Keratinocyte (primary cell): Measurements from ENCODE around the gene EFNB3. TPM values are rescaled to one million over a fixed set of nuclear protein-coding genes. Genes with fewer than 3 reads are reported as not detected.

Experiments
- DNase-seq: peaks from one replicate; pipeline ENCODE4 v3.0.0-alpha.2; 2011; ENCODE audit warnings: low read depth, missing footprints, low spot score
- FAIRE-seq: peaks from 2 replicates; lab custom pipeline; 2011; peaks lifted over from hg19 to GRCh38; lab: Jason Lieb, UNC
- H2AFZ ChIP-seq: 2 replicates; pipeline ENCODE4 v1.6.0; 2012; ENCODE audit warnings: low read length, control low read depth, inconsistent platforms; ENCODE audit not compliant: control insufficient read depth
- H3K27ac ChIP-seq: 2 replicates; pipeline ENCODE4 v1.5.1; 2011; ENCODE audit warnings: low read length; ENCODE audit not compliant: control insufficient read depth, insufficient read depth
- H3K27me3 ChIP-seq: 3 replicates; pipeline ENCODE4 v1.6.0; 2011; ENCODE audit warnings: low read length; ENCODE audit not compliant: control insufficient read depth, insufficient read depth; ENCODE audit errors: extremely low read depth
- H3K36me3 ChIP-seq, 2 experiments: 2 replicates in 1 of 2; 3 replicates in 1 of 2; pipeline ENCODE4 v1.5.1; 2011; ENCODE audit warnings: low read length in 2 of 2, mild to moderate bottlenecking in 1 of 2; ENCODE audit not compliant: control insufficient read depth in 2 of 2, insufficient read depth in 2 of 2; ENCODE audit errors: extremely low read depth in 1 of 2
- H3K4me1 ChIP-seq: 3 replicates; pipeline ENCODE4 v1.5.1; 2011; ENCODE audit warnings: low read length; ENCODE audit not compliant: control insufficient read depth, insufficient read depth; ENCODE audit errors: extremely low read depth
- H3K4me2 ChIP-seq: 3 replicates; pipeline ENCODE4 v1.6.0; 2011; ENCODE audit warnings: low read depth, low read length; ENCODE audit not compliant: control insufficient read depth, insufficient read depth; ENCODE audit errors: extremely low read depth
- H3K4me3 ChIP-seq, 3 experiments: fragments of 200-600 bp in 1 of 3; sonication (generic) in 1 of 3; 2 replicates in 2 of 3; 3 replicates in 1 of 3; pipeline ENCODE4 v1.5.1; 2011 to 2016; ENCODE audit warnings: low read length in 3 of 3, mild to moderate bottlenecking in 3 of 3, control low read depth in 2 of 3, inconsistent platforms in 1 of 3, low read depth in 1 of 3, mixed read lengths in 1 of 3, mixed run types in 1 of 3, moderate library complexity in 1 of 3; ENCODE audit not compliant: control insufficient read depth in 2 of 3, insufficient read depth in 2 of 3; ENCODE audit errors: extremely low read depth in 1 of 3
- H3K79me2 ChIP-seq: 2 replicates; pipeline ENCODE4 v1.6.0; 2012; ENCODE audit warnings: low read length; ENCODE audit not compliant: control insufficient read depth, insufficient read depth
- H3K9ac ChIP-seq: 3 replicates; pipeline ENCODE4 v1.6.0; 2011; ENCODE audit warnings: low read length; ENCODE audit not compliant: control insufficient read depth, insufficient read depth; ENCODE audit errors: extremely low read depth
- H3K9me1 ChIP-seq: 3 replicates; pipeline ENCODE4 v1.6.0; 2011; ENCODE audit warnings: low read length; ENCODE audit not compliant: control insufficient read depth, insufficient read depth; ENCODE audit errors: extremely low read depth
- H3K9me3 ChIP-seq: 2 replicates; pipeline ENCODE4 v1.5.1; 2012; ENCODE audit warnings: low read depth, low read length; ENCODE audit not compliant: control insufficient read depth
- H4K20me1 ChIP-seq: 3 replicates; pipeline ENCODE4 v1.6.0; 2011; ENCODE audit warnings: low read length; ENCODE audit not compliant: control insufficient read depth, insufficient read depth; ENCODE audit errors: extremely low read depth
- CTCF ChIP-seq, 3 experiments: IDR thresholded peaks in 1 of 3; conservative IDR thresholded peaks in 1 of 3; optimal IDR thresholded peaks in 1 of 3; 2 replicates in 2 of 3; 3 replicates in 1 of 3; pipeline versions ENCODE3 to v1.5.1; 2011; ENCODE audit warnings: low read length in 3 of 3, mild to moderate bottlenecking in 3 of 3, moderate library complexity in 2 of 3, control low read depth in 1 of 3, inconsistent platforms in 1 of 3; ENCODE audit not compliant: insufficient read depth in 2 of 3; ENCODE audit errors: extremely low read depth in 1 of 3
- EZH2 ChIP-seq: IDR thresholded peaks from one replicate; pipeline ENCODE4 v1.6.1; 2012; ENCODE audit warnings: inconsistent platforms, mild to moderate bottlenecking, low read length, moderate library complexity
- dilution Hi-C: fragments of 300-500 bp; cut with MboI; formaldehyde crosslinking; loops from one replicate; pipeline ENCODE4 v1.7.0; 2020; ENCODE audit warnings: low sequenced_read_pairs; ENCODE audit not compliant: extremely low pct_ligation_motif_present
- polyA plus RNA-seq, 5 experiments: library from polyadenylated mRNA; depleted of rRNA in 3 of 5; stranded (reverse) in 3 of 5; stranded (forward) in 1 of 5; unstranded in 1 of 5; fragments of >200 nt; gene quantifications; 1 replicate in 1 of 5; 2 replicates in 3 of 5; 3 replicates in 1 of 5; pipeline versions ENCODE4 v1.2.1 to v1.2.3, GENCODE V29; 2011 to 2012; ENCODE audit warnings: missing spikeins in 2 of 5, low read depth in 1 of 5, low replicate concordance in 1 of 5

The EFNB3 gene
- polyA plus RNA-seq, 1 donor (not counting 4 experiments of a cell fraction or from before 2014, with no cell fraction given): 4.1 TPM

GRCh38 chr17:7668482-7668881, 36.5 kb upstream of the EFNB3 start:
- H3K4me3 ChIP-seq: no peak overlapping the region
- H3K27ac ChIP-seq: no peak overlapping the region
- H3K79me2 ChIP-seq: no peaks in the 10 kb centered on the region
- no peaks in the 10 kb centered on the region for H3K27me3 ChIP-seq
- no peaks in the 10 kb centered on the region for H4K20me1 ChIP-seq
- DNase-seq (no peak), FAIRE-seq (no peak)
- H3K4me2 ChIP-seq: no peak overlapping the region
- H3K4me1 ChIP-seq: no peaks in the 10 kb centered on the region
- no peak overlapping the region for H3K9ac ChIP-seq
- no peak overlapping the region for H2AFZ ChIP-seq
- no peaks in the 10 kb centered on the region for H3K9me1 ChIP-seq
- dilution Hi-C loops: no loop called here
- TF ChIP-seq EZH2: no peak
- TF ChIP-seq CTCF (optimal IDR thresholded peaks at IDR 0.05 in 1 of 3, IDR thresholded peaks at IDR 0.05 in 1 of 3, conservative IDR thresholded peaks at IDR 0.05 in 1 of 3; ENCODE audit: extremely low read depth in 1 of 3, insufficient read depth in 2 of 3, low read length in 3 of 3): no peak
- peaks cover 14 to 20% of the 10 kb centered on the region in 2 experiments for H3K36me3 ChIP-seq
- peaks cover under 1% of the 10 kb centered on the region for H3K9me3 ChIP-seq

DNA sequence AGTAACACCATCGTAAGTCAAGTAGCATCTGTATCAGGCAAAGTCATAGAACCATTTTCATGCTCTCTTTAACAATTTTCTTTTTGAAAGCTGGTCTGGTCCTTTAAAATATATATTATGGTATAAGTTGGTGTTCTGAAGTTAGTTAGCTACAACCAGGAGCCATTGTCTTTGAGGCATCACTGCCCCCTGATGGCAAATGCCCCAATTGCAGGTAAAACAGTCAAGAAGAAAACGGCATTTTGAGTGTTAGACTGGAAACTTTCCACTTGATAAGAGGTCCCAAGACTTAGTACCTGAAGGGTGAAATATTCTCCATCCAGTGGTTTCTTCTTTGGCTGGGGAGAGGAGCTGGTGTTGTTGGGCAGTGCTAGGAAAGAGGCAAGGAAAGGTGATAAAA, 31.8 kb upstream of the EFNB3 start:
- Histone ChIP-seq H3K4me3 (no peak overlapping the region), H3K79me2 (no peaks in the 10 kb centered on the region), H3K9me1 (no peaks in the 10 kb centered on the region), H3K9me3 (peaks cover 3% of the 10 kb centered on the region), H3K4me2 (no peak overlapping the region), H3K4me1 (no peaks in the 10 kb centered on the region), H3K27me3 (no peaks in the 10 kb centered on the region), H3K9ac (no peak overlapping the region), H3K36me3 (peaks cover 22 to 25% of the 10 kb centered on the region in 2 experiments), H2AFZ (no peak overlapping the region), H4K20me1 (no peaks in the 10 kb centered on the region), H3K27ac (no peak overlapping the region)
- no peak for FAIRE-seq
- dilution Hi-C loops: no loop called here
- peak; percentile 42 to 52 (median 47) for TF ChIP-seq CTCF (optimal IDR thresholded peaks at IDR 0.05 in 1 of 3, IDR thresholded peaks at IDR 0.05 in 1 of 3, conservative IDR thresholded peaks at IDR 0.05 in 1 of 3; ENCODE audit: extremely low read depth in 1 of 3, insufficient read depth in 2 of 3, low read length in 3 of 3)
- no peak for TF ChIP-seq EZH2
- DNase-seq: no peak
